ENCODE measurements around the gene RFFL.
"Not testable (repeated sequence)": the region's sequence is repeated elsewhere in the genome, so short reads cannot be mapped to it uniquely, and the experiment has no call there.

Gene RFFL

GRCh38 chr17:35046245-35046644 lies 17.3 kb downstream of the RFFL start:
- DNase-seq, result no peak

GRCh38 chr17:35045458-35045979 lies 18.0 kb downstream of the RFFL start:
- DNase-seq, result not testable (repeated sequence)

- no peak for DNase-seq
These were observed 19.3 kb downstream of the RFFL start for GRCh38 chr17:35044181-35044580.

- DNase-seq, result no peak
These were observed 22.1 kb downstream of the RFFL start for GRCh38 chr17:35041390-35041789.

- DNase-seq, result no peak
These were observed 25.1 kb downstream of the RFFL start for GRCh38 chr17:35038453-35038852.

- no peak for DNase-seq
These were observed 32.7 kb downstream of the RFFL start for GRCh38 chr17:35030780-35031179.

- no peak for DNase-seq
These were observed 34.8 kb downstream of the RFFL start for GRCh38 chr17:35028531-35029262.

GRCh38 chr17:35028097-35028496 lies 35.4 kb downstream of the RFFL start:
- not testable (repeated sequence) for DNase-seq

GRCh38 chr17:35025541-35025940 lies 38.0 kb downstream of the RFFL start:
- DNase-seq, result no peak

GRCh38 chr17:35023538-35023937 lies 40.0 kb downstream of the RFFL start:
- DNase-seq, result no peak

- peak; percentile 92 for DNase-seq
These were observed 40.9 kb downstream of the RFFL start for GRCh38 chr17:35022536-35023063.

- DNase-seq, result peak; percentile 42
These were observed 41.8 kb downstream of the RFFL start for GRCh38 chr17:35021520-35022380.

- no peak for DNase-seq
These were observed 43.9 kb downstream of the RFFL start for GRCh38 chr17:35019386-35020179.

GRCh38 chr17:35018814-35019213 lies 44.7 kb downstream of the RFFL start:
- no peak for DNase-seq

- DNase-seq, result no peak
These were observed 46.5 kb downstream of the RFFL start for GRCh38 chr17:35017021-35017420.

GRCh38 chr17:35016369-35016768 lies 47.1 kb downstream of the RFFL start:
- DNase-seq, result no peak

- DNase-seq, result no peak
These were observed 51.8 kb downstream of the RFFL start for GRCh38 chr17:35011671-35012216.

- DNase-seq, result no peak
These were observed 53.4 kb downstream of the RFFL start for GRCh38 chr17:35010093-35010492.

- DNase-seq, result no peak
These were observed 56.5 kb downstream of the RFFL start for GRCh38 chr17:35006961-35007360.

GRCh38 chr17:35006345-35006744 lies 57.2 kb downstream of the RFFL start:
- no peak for DNase-seq

- no peak for DNase-seq
These were observed 59.7 kb downstream of the RFFL start for GRCh38 chr17:35003778-35004177.

- DNase-seq, result no peak
These were observed 60.5 kb downstream of the RFFL start for GRCh38 chr17:35002876-35003551.

All from activated CD4-positive, alpha-beta T cell treated with anti-CD3 and anti-CD28 coated beads, Interleukin-2, amount 50 U/mL, for 16 hours (primary cell).